B cell (primary cell): ENCODE results near the gene KRT33B. TPM values are rescaled to one million over a fixed set of nuclear protein-coding genes. Genes with fewer than 3 reads are reported as not detected.
A peak's percentile ranks its signal among the peaks of the same experiment; 100 is the strongest.

Source experiments
- ATAC-seq: fragments of 200-7000 bp; cut with Tn5 transposase; one replicate; pipeline ENCODE4 v1.10.0; 2021; ENCODE audit warnings: low read depth, mild to moderate bottlenecking, moderate number of reproducible peaks, moderate library complexity
- CTCF ChIA-PET: fragments of 350-600 bp; sonication (Branson Sonifier 250); formaldehyde crosslinking; loops from one replicate; lab custom pipeline; 2021; ENCODE audit warnings: antibody characterized with exemption, inconsistent platforms; lab: Charles Lee
- POLR2A ChIA-PET: fragments of 350-600 bp; sonication (Branson Sonifier 250); formaldehyde crosslinking; loops from one replicate; lab custom pipeline; 2021; ENCODE audit warnings: antibody characterized with exemption; lab: Charles Lee
- DNase-seq: peaks from one replicate; pipeline ENCODE4 v3.0.0; 2013
- H2AFZ ChIP-seq: 2 replicates; pipeline ENCODE4 v1.6.1; 2012; ENCODE audit warnings: mild to moderate bottlenecking, low read depth, low read length; ENCODE audit not compliant: insufficient read depth, poor library complexity, severe bottlenecking
- H3K27ac ChIP-seq, 2 donors: 1 replicate in 1 of 2; 2 replicates in 1 of 2; pipeline ENCODE4 v1.5.1; 2012 to 2013; ENCODE audit warnings: low read length in 2 of 2, mild to moderate bottlenecking in 2 of 2, moderate library complexity in 1 of 2
- H3K27me3 ChIP-seq, 4 experiments: fragments of 200-600 bp in 1 of 4; sonication (generic) in 1 of 4; replicated peaks in 1 of 4; 1 replicate in 2 of 4; 2 replicates in 2 of 4; pipeline versions ENCODE4 v1.6.1 to v1.7.0; 2013 to 2016; ENCODE audit warnings: low read length in 3 of 4, mild to moderate bottlenecking in 2 of 4, mixed read lengths in 1 of 4, moderate library complexity in 1 of 4; ENCODE audit not compliant: insufficient read depth in 4 of 4, control insufficient read depth in 3 of 4; ENCODE audit errors: control extremely low read depth in 1 of 4
- H3K36me3 ChIP-seq, 2 experiments: replicated peaks in 1 of 2; 1 replicate in 1 of 2; 2 replicates in 1 of 2; pipeline versions ENCODE4 v1.6.1 to v1.7.1; 2013; ENCODE audit warnings: low read length in 1 of 2; ENCODE audit not compliant: insufficient read depth in 2 of 2, control insufficient read depth in 1 of 2; ENCODE audit errors: control extremely low read depth in 1 of 2, extremely low read depth in 1 of 2
- H3K4me1 ChIP-seq, 2 donors: fragments of 200-600 bp in 1 of 2; sonication (generic) in 1 of 2; 1 replicate in 1 of 2; 2 replicates in 1 of 2; pipeline versions ENCODE4 v1.5.1 to v1.6.1; 2013 to 2017; ENCODE audit warnings: low read length in 2 of 2; ENCODE audit not compliant: control insufficient read depth in 2 of 2, insufficient read depth in 2 of 2
- H3K4me2 ChIP-seq: replicated peaks from 2 replicates; pipeline ENCODE3; 2012; ENCODE audit warnings: mild to moderate bottlenecking, low read depth, low read length; ENCODE audit not compliant: poor library complexity, severe bottlenecking
- H3K4me3 ChIP-seq, 5 experiments: fragments of 200-600 bp in 1 of 5; sonication (generic) in 1 of 5; 1 replicate in 3 of 5; 2 replicates in 2 of 5; pipeline versions ENCODE4 v1.5.1 to v1.7.0; 2011 to 2016; ENCODE audit warnings: low read length in 4 of 5, mild to moderate bottlenecking in 4 of 5, low read depth in 2 of 5, control low read depth in 1 of 5, moderate library complexity in 1 of 5; ENCODE audit not compliant: insufficient read depth in 1 of 5; ENCODE audit errors: control extremely low read depth in 1 of 5, extremely low read depth in 1 of 5
- H3K79me2 ChIP-seq: fragments of 200-600 bp; sonication (generic); one replicate; pipeline ENCODE4 v1.6.0; 2016; ENCODE audit warnings: low read length; ENCODE audit not compliant: control insufficient read depth, insufficient read depth
- H3K9ac ChIP-seq: fragments of 200-600 bp; sonication (generic); 2 replicates; pipeline ENCODE4 v1.6.1; 2017; ENCODE audit warnings: mild to moderate bottlenecking, low read length, moderate library complexity
- H3K9me3 ChIP-seq, 3 donors: one replicate each; pipeline versions ENCODE4 v1.6.1 to v1.7.1; 2013; ENCODE audit warnings: low read length in 2 of 3; ENCODE audit not compliant: control insufficient read depth in 2 of 3, insufficient read depth in 1 of 3; ENCODE audit errors: control extremely low read depth in 1 of 3
- H4K20me1 ChIP-seq: 2 replicates; pipeline ENCODE4 v1.6.0; 2012; ENCODE audit warnings: mild to moderate bottlenecking, low read length; ENCODE audit not compliant: insufficient read depth, control insufficient read depth, poor library complexity, severe bottlenecking
- H3K27ac Mint-ChIP-seq: one replicate; pipeline ENCODE4 v1.8.0; 2021; ENCODE audit warnings: mixed read lengths
- H3K27me3 Mint-ChIP-seq: one replicate; pipeline ENCODE4 v1.8.0; 2021; ENCODE audit warnings: mixed read lengths
- H3K4me1 Mint-ChIP-seq: one replicate; pipeline ENCODE4 v1.8.0; 2021; ENCODE audit warnings: mixed read lengths
- H3K4me3 Mint-ChIP-seq: one replicate; pipeline ENCODE4 v1.8.0; 2021; ENCODE audit warnings: mixed read lengths
- H3K9me3 Mint-ChIP-seq: one replicate; pipeline ENCODE4 v1.8.0; 2022; ENCODE audit warnings: mixed read lengths; ENCODE audit not compliant: insufficient read depth
- CTCF ChIP-seq: fragments of 200-600 bp; IDR thresholded peaks from one replicate; pipeline ENCODE4 v1.8.0; 2022; ENCODE audit warnings: antibody characterized with exemption, mild to moderate bottlenecking
- EZH2 ChIP-seq: IDR thresholded peaks from 2 replicates; pipeline ENCODE4 v1.6.1; 2012; ENCODE audit warnings: borderline replicate concordance, low read depth, mild to moderate bottlenecking, moderate library complexity, low read length; ENCODE audit not compliant: insufficient read depth, poor library complexity, severe bottlenecking
- WGBS: methylation state at CpG from one replicate; pipeline ENCODE4 v1.1.5; 2013; ENCODE audit warnings: missing lambda C conversion rate; ENCODE audit not compliant: insufficient coverage; 5-methylcytosine and 5-hydroxymethylcytosine counted together
- intact Hi-C: fragments of 100-400 bp; cut with micrococcal nuclease; formaldehyde crosslinking; loops from one replicate; pipeline ENCODE4 v1.10.0; 2022
- polyA plus RNA-seq: library from polyadenylated mRNA; depleted of rRNA; stranded (reverse); fragments of >200 nt; gene quantifications from 2 replicates; pipeline ENCODE4 v1.2.3, GENCODE V29; 2012
- total RNA-seq, 2 donors: library from RNA; stranded (reverse); fragments of 120-200 nt in 1 of 2; gene quantifications; 1 replicate in 1 of 2; 2 replicates in 1 of 2; pipeline versions ENCODE4 v1.2.3 to v1.2.4, GENCODE V29; 2013 to 2022

Gene KRT33B
- total and polyA plus RNA-seq, 2 donors (not counting 1 experiment from before 2014, with no cell fraction given) = not detected

DNA sequence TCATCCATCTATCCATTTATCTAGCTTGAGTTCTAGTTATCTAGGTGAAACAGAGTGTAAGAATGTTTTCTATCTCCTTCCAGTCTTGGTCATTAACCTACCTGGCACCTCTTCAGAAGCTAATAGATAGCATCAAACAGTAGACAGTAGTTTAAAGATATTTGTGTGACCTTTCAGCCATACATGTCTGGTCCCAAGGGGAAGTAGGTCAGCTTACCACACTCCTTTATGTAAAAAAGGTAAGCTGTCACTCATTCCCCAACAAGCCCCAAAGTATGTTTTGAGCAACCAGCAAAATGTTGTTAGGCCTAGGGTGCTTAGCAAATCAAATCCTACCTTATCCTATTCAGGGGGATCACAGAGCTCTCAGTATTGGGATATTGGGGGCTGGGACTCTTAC is 3.5 kb downstream of the KRT33B start:
- H3K4me3 ChIP-seq = no peak overlapping the region
- no peaks in the 10 kb centered on the region for H3K4me1 ChIP-seq
- no peak overlapping the region for H3K9ac ChIP-seq
- peaks cover 0 to 15% (median 0%) of the 10 kb centered on the region in 4 experiments for H3K27me3 ChIP-seq
- no peak overlapping the region for H3K27ac ChIP-seq
- intact Hi-C loops = no loop called here
- POLR2A ChIA-PET = interaction anchor here (0.7 kb wide), 1 partner anchor 9 kb away, joined by 4 read pairs; no protein-coding TSS in a partner anchor
- H3K27me3 Mint-ChIP-seq = peaks cover 30% of the 10 kb centered on the region
- no peak overlapping the region for H3K4me2 ChIP-seq
- ATAC-seq (no peak), DNase-seq (no peak)
- no peaks in the 10 kb centered on the region for H3K36me3 ChIP-seq
- H3K9me3 Mint-ChIP-seq = no peaks in the 10 kb centered on the region
- H3K27ac Mint-ChIP-seq = no peak overlapping the region
- CTCF ChIA-PET = no interaction called here
- no peaks in the 10 kb centered on the region for H3K79me2 ChIP-seq
- no peaks in the 10 kb centered on the region for H4K20me1 ChIP-seq
- H2AFZ ChIP-seq = no peak overlapping the region
- no peaks in the 10 kb centered on the region for H3K9me3 ChIP-seq
- no peak overlapping the region for H3K4me3 Mint-ChIP-seq
- no peaks in the 10 kb centered on the region for H3K4me1 Mint-ChIP-seq
- no peak for TF ChIP-seq EZH2
- no peak for TF ChIP-seq CTCF

DNA sequence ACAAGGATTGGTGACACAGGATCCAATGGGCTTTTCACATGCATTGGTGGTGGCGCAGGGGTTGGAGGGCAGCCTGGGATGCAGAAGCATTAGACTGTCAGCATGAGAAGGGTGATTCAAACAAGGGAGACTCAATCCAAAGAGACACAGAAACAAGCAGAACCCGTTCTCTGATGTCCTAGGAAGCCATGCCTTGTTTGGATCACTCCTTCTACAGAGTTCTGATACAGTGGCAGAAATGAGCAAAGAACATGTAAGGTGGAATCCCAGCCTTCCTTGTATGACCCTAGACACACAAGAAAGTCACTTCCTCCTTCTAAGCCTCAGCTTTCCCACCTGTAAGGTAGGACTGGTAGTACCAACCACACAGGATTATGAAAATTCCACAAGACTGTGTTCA is 5.7 kb downstream of the KRT33B start:
- no peak overlapping the region for H3K27ac ChIP-seq
- TF ChIP-seq EZH2 (no peak), CTCF (no peak)
- H3K27me3 ChIP-seq = peaks cover 0 to 9% (median 0%) of the 10 kb centered on the region in 4 experiments
- POLR2A ChIA-PET = no interaction called here
- CTCF ChIA-PET = no interaction called here
- peak overlapping the region; percentile 46 for H3K27ac Mint-ChIP-seq
- intact Hi-C loops = no loop called here
- peaks cover 31% of the 10 kb centered on the region for H3K27me3 Mint-ChIP-seq
- H3K9me3 Mint-ChIP-seq = no peaks in the 10 kb centered on the region
- H3K9me3 ChIP-seq = peaks cover 0 to 3% (median 0%) of the 10 kb centered on the region in 3 donors
- no peak overlapping the region for H3K4me3 ChIP-seq
- no peak overlapping the region for H3K4me3 Mint-ChIP-seq
- ATAC-seq = no peak
- 81% methylated on average over 2 of the region's 2 CpGs for WGBS
- no peaks in the 10 kb centered on the region for H3K4me1 Mint-ChIP-seq
- no peak overlapping the region for H2AFZ ChIP-seq
- DNase-seq = no peak
- H3K4me2 ChIP-seq = no peak overlapping the region
- H3K36me3 ChIP-seq = no peaks in the 10 kb centered on the region
- H3K9ac ChIP-seq = no peak overlapping the region
- H3K79me2 ChIP-seq = no peaks in the 10 kb centered on the region
- H3K4me1 ChIP-seq = no peaks in the 10 kb centered on the region
- no peaks in the 10 kb centered on the region for H4K20me1 ChIP-seq
